HCT116 (cell line): ENCODE results near the gene HLA-F. TPM values are rescaled to one million over a fixed set of nuclear protein-coding genes. Genes with fewer than 3 reads are reported as not detected.

Experiments used
- ATAC-seq: fragments of 200-7000 bp; cut with Tn5 transposase; 2 replicates; pipeline ENCODE4 v1.9.1; 2020; ENCODE audit warnings: mild to moderate bottlenecking, moderate library complexity
- BruUV-seq: library from RNA; stranded (reverse); fragments of 400-500 nt; replicated peaks from 2 replicates; lab custom pipeline; 2021; lab: Mats Ljungman, UMichigan
- CTCF ChIA-PET: fragments of 300-600 bp; sonication (Branson Sonifier 250); formaldehyde crosslinking; loops from one replicate; lab custom pipeline; 2021; ENCODE audit warnings: antibody characterized with exemption; lab: Charles Lee
- POLR2A ChIA-PET: fragments of 300-600, 350-600 bp; sonication (Branson Sonifier 250); formaldehyde crosslinking; loops from one replicate; lab custom pipeline; 2021; ENCODE audit warnings: antibody characterized with exemption; lab: Charles Lee
- RAD21 ChIA-PET, 2 experiments: fragments of 300-600 bp; sonication (Branson Sonifier 250); formaldehyde crosslinking; loops; one replicate each; lab custom pipeline; 2023; ENCODE audit warnings: low total read pairs in 2 of 2; ENCODE audit not compliant: uncharacterized antibody in 2 of 2, unreplicated experiment in 2 of 2, low non-redundant PET in 1 of 2; lab: Charles Lee
- DNase-seq: peaks from one replicate; pipeline ENCODE4 v3.0.0-alpha.2; 2010; ENCODE audit warnings: low read depth, low spot score
- H2AFZ ChIP-seq: fragments of 200-600 bp; shearing (Covaris generic), sonication (generic); 2 replicates; pipeline ENCODE4 v1.6.1; 2017; ENCODE audit warnings: low read depth, mixed run types, mixed read lengths, antibody characterized with exemption, low read length; ENCODE audit not compliant: poor library complexity, severe bottlenecking
- H3K27ac ChIP-seq: 2 replicates; pipeline ENCODE4 v1.5.1; 2012; ENCODE audit warnings: low read depth, low read length
- H3K27me3 ChIP-seq: fragments of 200-600 bp; sonication (generic); 2 replicates; pipeline ENCODE4 v1.6.1; 2016; ENCODE audit warnings: mixed run types, low read length, mixed read lengths; ENCODE audit not compliant: insufficient read depth
- H3K36me3 ChIP-seq, 2 experiments: fragments of 200-500 bp in 1 of 2; fragments of 200-600 bp in 1 of 2; sonication (Bioruptor generic) in 1 of 2; sonication (generic) in 1 of 2; 2 replicates each; pipeline versions ENCODE4 v1.5.1 to v1.6.1; 2014 to 2016; ENCODE audit warnings: low read length in 2 of 2, inconsistent platforms in 1 of 2, mixed read lengths in 1 of 2, mixed run types in 1 of 2; ENCODE audit not compliant: insufficient read depth in 2 of 2, control insufficient read depth in 1 of 2
- H3K4me1 ChIP-seq, 2 experiments: fragments of 200-600 bp in 1 of 2; sonication (generic) in 1 of 2; 2 replicates each; pipeline versions ENCODE4 v1.5.1 to v1.6.1; 2012 to 2017; ENCODE audit warnings: low read length in 2 of 2, inconsistent platforms in 1 of 2, mild to moderate bottlenecking in 1 of 2, mixed read lengths in 1 of 2, mixed run types in 1 of 2, moderate library complexity in 1 of 2; ENCODE audit not compliant: insufficient read depth in 2 of 2, control insufficient read depth in 1 of 2
- H3K4me2 ChIP-seq: fragments of 200-600 bp; sonication (generic); 2 replicates; pipeline ENCODE4 v1.6.1; 2017; ENCODE audit warnings: mixed run types, low read length, mixed read lengths
- H3K4me3 ChIP-seq, 2 experiments: fragments of 200-600 bp in 1 of 2; sonication (generic) in 1 of 2; replicated peaks in 1 of 2; 2 replicates each; pipeline ENCODE4 v1.5.1; 2011 to 2016; ENCODE audit warnings: low read length in 2 of 2, control low read depth in 1 of 2, low read depth in 1 of 2, mild to moderate bottlenecking in 1 of 2, mixed read lengths in 1 of 2, mixed run types in 1 of 2
- H3K79me2 ChIP-seq: fragments of 200-600 bp; sonication (generic); 2 replicates; pipeline ENCODE4 v1.6.1; 2017; ENCODE audit warnings: mild to moderate bottlenecking, mixed run types, low read length, moderate library complexity, mixed read lengths; ENCODE audit not compliant: insufficient read depth
- H3K9ac ChIP-seq: fragments of 200-600 bp; sonication (generic); 2 replicates; pipeline ENCODE4 v1.6.1; 2016; ENCODE audit warnings: low read length, mixed read lengths
- H3K9me2 ChIP-seq: fragments of 200-600 bp; sonication (generic), shearing (Covaris generic); 2 replicates; pipeline ENCODE4 v1.6.1; 2017; ENCODE audit warnings: mixed run types, mild to moderate bottlenecking, moderate library complexity; ENCODE audit not compliant: insufficient read depth
- H3K9me3 ChIP-seq, 2 experiments: fragments of 200-500 bp in 1 of 2; fragments of 200-600 bp in 1 of 2; sonication (Bioruptor generic) in 1 of 2; sonication (generic) in 1 of 2; 2 replicates each; pipeline ENCODE4 v1.6.1; 2014 to 2017; ENCODE audit warnings: low read length in 2 of 2, mixed read lengths in 2 of 2, inconsistent platforms in 1 of 2, low read depth in 1 of 2, mild to moderate bottlenecking in 1 of 2, mixed run types in 1 of 2, moderate library complexity in 1 of 2; ENCODE audit not compliant: control insufficient read depth in 1 of 2, insufficient read depth in 1 of 2
- H4K20me1 ChIP-seq: fragments of 200-600 bp; sonication (generic), shearing (Covaris generic); 2 replicates; pipeline ENCODE4 v1.6.1; 2017; ENCODE audit warnings: mixed run types, mild to moderate bottlenecking, moderate library complexity; ENCODE audit not compliant: insufficient read depth
- CBX3 ChIP-seq: IDR thresholded peaks from 2 replicates; pipeline ENCODE4 v1.6.1; 2012; ENCODE audit warnings: low read depth
- EGR1 ChIP-seq: IDR thresholded peaks from 2 replicates; pipeline ENCODE4 v1.6.1; 2012; ENCODE audit warnings: low read depth
- EZH2phosphoT487 ChIP-seq: fragments of 200-600 bp; IDR thresholded peaks from 2 replicates; pipeline ENCODE4 v1.6.1; 2018; ENCODE audit warnings: antibody characterized with exemption, borderline replicate concordance
- FOSL1 ChIP-seq: IDR thresholded peaks from 2 replicates; pipeline ENCODE4 v1.6.1; 2012; ENCODE audit warnings: low read depth
- JUND ChIP-seq: IDR thresholded peaks from 2 replicates; pipeline ENCODE4 v1.6.1; 2012
- MAX ChIP-seq: IDR thresholded peaks from 2 replicates; pipeline ENCODE4 v1.6.1; 2012
- POLR2A ChIP-seq: IDR thresholded peaks from 2 replicates; pipeline ENCODE4 v1.7.0; 2011; ENCODE audit warnings: borderline replicate concordance; ENCODE audit not compliant: insufficient read depth, insufficient read length; ENCODE audit errors: extremely low read depth
- POLR2AphosphoS5 ChIP-seq: IDR thresholded peaks from 2 replicates; pipeline ENCODE4 v1.6.1; 2011; ENCODE audit warnings: mild to moderate bottlenecking, low read depth, low read length, moderate library complexity
- TCF7L2 ChIP-seq: IDR thresholded peaks from 2 replicates; pipeline ENCODE4 v1.7.0; 2011; ENCODE audit warnings: borderline replicate concordance, inconsistent platforms; ENCODE audit not compliant: insufficient read depth, insufficient read length; ENCODE audit errors: extremely low read depth
- ZBTB33 ChIP-seq: IDR thresholded peaks from 2 replicates; pipeline ENCODE4 v1.6.1; 2011; ENCODE audit warnings: mild to moderate bottlenecking, low read length, moderate library complexity; ENCODE audit not compliant: insufficient replicate concordance; ENCODE audit errors: extremely low read depth
- ZFX ChIP-seq: fragments of 450-650 bp; IDR thresholded peaks from 2 replicates; pipeline ENCODE4 v1.6.1; 2017
- ZNF274 ChIP-seq: fragments of 200-500 bp; sonication (Bioruptor generic); IDR thresholded peaks from 2 replicates; pipeline ENCODE4 v1.6.1; 2014; ENCODE audit warnings: mild to moderate bottlenecking, low read depth, low read length, inconsistent platforms
- intact Hi-C: fragments of 100-400 bp; cut with micrococcal nuclease; formaldehyde crosslinking; loops from 2 replicates; pipeline ENCODE4 v1.10.0; 2022
- total RNA-seq: library from RNA; stranded (reverse); gene quantifications from one replicate; pipeline ENCODE4 v1.2.1, GENCODE V29; 2021; ENCODE audit not compliant: unreplicated experiment

The HLA-F gene
- total RNA-seq, 1 experiment from 2014 or later, result 24.6 TPM

- TF ChIP-seq CBX3 (no peak), POLR2A (no peak), JUND (no peak), TCF7L2 (no peak)
- TF ChIP-seq, all 23 proteins: peak for 0
Measured at GRCh38 chr6:29729774-29730328, 6.6 kb downstream of the HLA-F start (continued).

GRCh38 chr6:29730575-29731126, 7.4 kb downstream of the HLA-F start:
- ChIA-PET RAD21 (no interaction called here), POLR2A (no interaction called here), CTCF (no interaction called here)
- Histone ChIP-seq H3K9ac (no peak overlapping the region), H3K9me3 (no peaks in the 10 kb centered on the region), H3K4me3 (no peak overlapping the region), H3K4me1 (no peaks in the 10 kb centered on the region), H3K4me2 (no peak overlapping the region), H4K20me1 (no peaks in the 10 kb centered on the region), H3K27ac (no peak overlapping the region), H2AFZ (no peak overlapping the region), H3K36me3 (peaks cover 0 to under 1% of the 10 kb centered on the region in 2 experiments; a peak in 1 of 4 replicates), H3K27me3 (no peaks in the 10 kb centered on the region), H3K79me2 (no peaks in the 10 kb centered on the region), H3K9me2 (no peaks in the 10 kb centered on the region)
- no TSS peak for BruUV-seq
- DNase-seq, result no peak
- intact Hi-C loops, result no loop called here
- no peak for TF ChIP-seq CBX3
- no peak for ATAC-seq

- CTCF ChIA-PET, result interaction anchor here (0.8 kb wide), 1 partner anchor 14 kb away, joined by 3 read pairs; no protein-coding TSS in a partner anchor
Measured at GRCh38 chr6:29731281-29731680, 8.0 kb downstream of the HLA-F start.

More at GRCh38 chr6:29731281-29731680, 8.0 kb downstream of the HLA-F start:
- no peak overlapping the region for H3K4me3 ChIP-seq
- no peaks in the 10 kb centered on the region for H3K27me3 ChIP-seq
- no peaks in the 10 kb centered on the region for H3K79me2 ChIP-seq
- H2AFZ ChIP-seq, result no peak overlapping the region
- no peaks in the 10 kb centered on the region for H3K9me2 ChIP-seq
- no peaks in the 10 kb centered on the region for H4K20me1 ChIP-seq
- H3K4me2 ChIP-seq, result no peak overlapping the region
- ATAC-seq (no peak), DNase-seq (no peak)
- no peak overlapping the region for H3K27ac ChIP-seq
- ChIA-PET RAD21 (no interaction called here), POLR2A (no interaction called here)
- intact Hi-C loops, result no loop called here
- H3K36me3 ChIP-seq, result no peaks in the 10 kb centered on the region
- TF ChIP-seq POLR2A (no peak), EZH2phosphoT487 (no peak), TCF7L2 (no peak), FOSL1 (no peak), ZFX (no peak), ZNF274 (no peak), MAX (no peak), POLR2AphosphoS5 (no peak), ZBTB33 (no peak), EGR1 (no peak)
- H3K9ac ChIP-seq, result no peak overlapping the region
- H3K9me3 ChIP-seq, result no peaks in the 10 kb centered on the region
- no peaks in the 10 kb centered on the region for H3K4me1 ChIP-seq
- BruUV-seq, result no TSS peak
